Measurements from ENCODE around the gene CEP112.

Gene CEP112

GRCh38 chr17:66187718-66188117 is 4.2 kb downstream of the CEP112 start:
- Histone ChIP-seq H3K4me1 (ENCODE audit: low read depth, poor library complexity, severe bottlenecking) (peaks cover 23% of the 10 kb centered on the region), H3K27me3 (ENCODE audit: insufficient read depth, low read depth) (no peaks in the 10 kb centered on the region), H2AFZ (ENCODE audit: low read depth) (no peak overlapping the region), H3K36me3 (ENCODE audit: insufficient read depth) (no peaks in the 10 kb centered on the region), H3K4me3 (IDR thresholded peaks at IDR 0.05; ENCODE audit: insufficient read depth, low read depth, low read length) (no peak overlapping the region), H3K79me2 (ENCODE audit: insufficient read depth, low read depth) (no peaks in the 10 kb centered on the region), H3K4me2 (no peak overlapping the region), H3K9ac (no peak overlapping the region), H3K27ac (no peak overlapping the region), H4K20me1 (ENCODE audit: insufficient read depth) (no peaks in the 10 kb centered on the region)
- TF ChIP-seq CTCF (conservative IDR thresholded peaks at IDR 0.05; ENCODE audit: low read depth, low read length), result no peak

GRCh38 chr17:66185862-66186261 is 6.1 kb downstream of the CEP112 start:
- no peak overlapping the region for H3K27ac ChIP-seq
- no peaks in the 10 kb centered on the region for H3K27me3 ChIP-seq (ENCODE audit: insufficient read depth, low read depth)
- H3K4me2 ChIP-seq, result no peak overlapping the region
- no peak overlapping the region for H3K9ac ChIP-seq
- H3K4me3 ChIP-seq (IDR thresholded peaks at IDR 0.05; ENCODE audit: insufficient read depth, low read depth, low read length), result no peak overlapping the region
- H4K20me1 ChIP-seq (ENCODE audit: insufficient read depth), result no peaks in the 10 kb centered on the region
- no peaks in the 10 kb centered on the region for H3K36me3 ChIP-seq (ENCODE audit: insufficient read depth)
- no peak for TF ChIP-seq CTCF (conservative IDR thresholded peaks at IDR 0.05; ENCODE audit: low read depth, low read length)
- H2AFZ ChIP-seq (ENCODE audit: low read depth), result no peak overlapping the region
- no peaks in the 10 kb centered on the region for H3K79me2 ChIP-seq (ENCODE audit: insufficient read depth, low read depth)
- peaks cover 14% of the 10 kb centered on the region for H3K4me1 ChIP-seq (ENCODE audit: low read depth, poor library complexity, severe bottlenecking)

- Histone ChIP-seq H3K27me3 (ENCODE audit: insufficient read depth, low read depth) (no peaks in the 10 kb centered on the region), H2AFZ (ENCODE audit: low read depth) (no peak overlapping the region), H3K27ac (no peak overlapping the region), H3K4me2 (no peak overlapping the region), H3K79me2 (ENCODE audit: insufficient read depth, low read depth) (no peaks in the 10 kb centered on the region), H4K20me1 (ENCODE audit: insufficient read depth) (no peaks in the 10 kb centered on the region), H3K4me3 (IDR thresholded peaks at IDR 0.05; ENCODE audit: insufficient read depth, low read depth, low read length) (no peak overlapping the region), H3K9ac (no peak overlapping the region), H3K36me3 (ENCODE audit: insufficient read depth) (no peaks in the 10 kb centered on the region), H3K4me1 (ENCODE audit: low read depth, poor library complexity, severe bottlenecking) (no peaks in the 10 kb centered on the region)
- TF ChIP-seq CTCF (conservative IDR thresholded peaks at IDR 0.05; ENCODE audit: low read depth, low read length), result no peak
These were observed 7.5 kb downstream of the CEP112 start for GRCh38 chr17:66184392-66184791.

GRCh38 chr17:66183529-66183928 is 8.4 kb downstream of the CEP112 start:
- H2AFZ ChIP-seq (ENCODE audit: low read depth), result no peak overlapping the region
- no peaks in the 10 kb centered on the region for H3K36me3 ChIP-seq (ENCODE audit: insufficient read depth)
- H3K4me2 ChIP-seq, result no peak overlapping the region
- TF ChIP-seq CTCF (conservative IDR thresholded peaks at IDR 0.05; ENCODE audit: low read depth, low read length), result no peak
- H3K27ac ChIP-seq, result no peak overlapping the region
- H3K4me3 ChIP-seq (IDR thresholded peaks at IDR 0.05; ENCODE audit: insufficient read depth, low read depth, low read length), result no peak overlapping the region
- H4K20me1 ChIP-seq (ENCODE audit: insufficient read depth), result no peaks in the 10 kb centered on the region
- no peaks in the 10 kb centered on the region for H3K4me1 ChIP-seq (ENCODE audit: low read depth, poor library complexity, severe bottlenecking)
- H3K79me2 ChIP-seq (ENCODE audit: insufficient read depth, low read depth), result no peaks in the 10 kb centered on the region
- no peak overlapping the region for H3K9ac ChIP-seq
- H3K27me3 ChIP-seq (ENCODE audit: insufficient read depth, low read depth), result no peaks in the 10 kb centered on the region
